Measurements from ENCODE around the gene TSGA10IP.

TSGA10IP gene

GRCh38 chr11:65918211-65919140 lies 26.8 kb upstream of the TSGA10IP start, which contains the start of gene C11orf68:
C11orf68 (minus strand) TSS chr11:65919062; CDS start chr11:65919031, 31 bp downstream.
- no peak for FAIRE-seq

GRCh38 chr11:65919141-65919572 lies 26.1 kb upstream of the TSGA10IP start, which contains the start of gene DRAP1:
DRAP1 (plus strand) TSS chr11:65919426; CDS start chr11:65919502, 76 bp downstream.
- FAIRE-seq = no peak

DNA sequence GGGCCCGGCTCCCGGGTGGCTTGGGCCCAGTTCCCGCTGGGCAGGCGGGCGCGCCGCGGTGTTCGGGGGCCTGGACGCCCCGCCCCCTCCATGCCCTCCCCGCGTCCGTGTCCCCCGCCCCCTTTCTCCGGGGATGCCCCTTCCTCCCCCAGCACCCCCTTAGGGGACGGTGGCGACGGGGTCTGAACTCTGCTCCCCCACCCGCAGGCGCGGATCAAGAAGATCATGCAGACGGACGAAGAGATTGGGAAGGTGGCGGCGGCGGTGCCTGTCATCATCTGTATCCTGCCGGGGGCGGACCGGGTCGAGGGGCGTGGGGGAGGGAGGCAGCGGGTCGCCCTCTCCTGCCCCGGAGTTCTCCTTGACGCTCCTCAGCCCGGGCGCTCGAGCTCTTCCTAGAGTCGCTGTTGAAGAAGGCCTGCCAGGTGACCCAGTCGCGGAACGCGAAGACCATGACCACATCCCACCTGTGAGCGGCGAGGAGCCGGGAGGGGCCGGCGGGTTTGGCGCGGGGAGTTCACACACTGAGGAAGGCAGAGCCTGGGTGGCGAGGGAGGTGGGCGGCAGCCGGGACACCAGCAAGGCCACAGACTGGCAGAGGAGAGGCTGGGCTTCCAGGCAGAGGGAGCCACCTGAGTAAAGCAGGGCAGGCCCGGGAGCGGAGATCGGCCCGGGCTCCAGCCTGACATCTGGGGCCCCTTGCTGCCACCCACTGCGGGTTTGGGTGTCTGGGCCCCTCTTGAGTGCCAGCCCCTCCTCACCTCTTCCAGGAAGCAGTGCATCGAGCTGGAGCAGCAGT lies 25.5 kb upstream of the TSGA10IP start:
- no peak for FAIRE-seq

- no peak for FAIRE-seq
These were observed 24.9 kb upstream of the TSGA10IP start for GRCh38 chr11:65920372-65920802.

DNA sequence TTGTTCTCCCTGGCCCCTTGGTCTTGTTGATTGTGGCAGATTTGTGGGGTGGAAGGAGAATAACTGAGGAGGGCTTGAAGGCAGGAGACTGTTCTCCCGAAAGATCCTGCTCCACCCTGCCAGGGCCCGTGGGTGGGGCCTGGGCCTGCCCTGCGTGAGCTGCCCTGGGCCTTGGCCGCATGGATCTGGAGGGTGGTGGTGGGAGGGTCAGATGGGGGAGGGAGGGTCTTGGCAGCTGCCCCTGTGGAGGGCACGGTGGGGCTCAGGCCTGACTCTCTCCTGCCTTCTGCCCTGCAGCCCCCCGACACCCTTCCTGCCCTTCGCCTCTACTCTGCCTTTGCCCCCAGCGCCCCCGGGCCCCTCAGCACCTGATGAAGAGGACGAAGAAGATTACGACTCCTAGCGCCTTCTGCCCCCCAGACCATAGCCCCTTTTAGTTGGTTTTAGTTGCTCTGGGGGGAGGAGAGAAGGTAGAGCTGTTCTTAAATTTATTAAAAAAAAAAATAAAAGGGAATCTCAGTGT lies 24.2 kb upstream of the TSGA10IP start:
- no peak for FAIRE-seq

- no peak for FAIRE-seq
These were observed 23.4 kb upstream of the TSGA10IP start for GRCh38 chr11:65921876-65922275.

GRCh38 chr11:65922565-65922964 lies 22.7 kb upstream of the TSGA10IP start:
- no peak for FAIRE-seq

- no peak for FAIRE-seq
These were observed 19.9 kb upstream of the TSGA10IP start for GRCh38 chr11:65925397-65925796.

DNA sequence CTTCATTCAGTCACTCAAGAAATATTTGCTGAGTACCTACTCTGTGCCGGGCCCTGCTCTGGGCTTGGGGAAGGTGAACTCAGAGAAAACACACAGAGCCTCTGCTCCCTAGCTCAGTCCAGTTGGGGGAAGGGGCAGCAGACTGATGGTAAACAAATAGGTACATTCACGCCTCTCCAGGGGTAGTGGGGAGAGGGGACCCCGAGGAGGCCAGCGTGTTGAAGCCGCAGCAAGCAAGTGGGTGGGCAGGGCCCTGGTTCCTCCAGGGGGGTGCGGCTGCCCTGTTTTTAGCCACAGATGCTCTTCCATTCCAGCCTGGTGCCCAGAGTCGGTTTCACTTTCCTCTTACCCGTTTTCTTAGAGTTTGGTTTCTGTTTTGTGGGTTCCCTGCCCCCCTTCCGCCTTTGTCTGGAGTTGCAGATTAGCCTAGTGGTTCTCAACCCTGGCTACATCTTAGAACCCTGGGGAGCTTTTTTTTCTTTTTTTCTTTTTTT lies 17.3 kb upstream of the TSGA10IP start:
- FAIRE-seq = no peak

GRCh38 chr11:65928667-65929066 lies 16.6 kb upstream of the TSGA10IP start:
- FAIRE-seq = no peak

- no peak for FAIRE-seq
These were observed 13.3 kb upstream of the TSGA10IP start for GRCh38 chr11:65931773-65932557.

DNA sequence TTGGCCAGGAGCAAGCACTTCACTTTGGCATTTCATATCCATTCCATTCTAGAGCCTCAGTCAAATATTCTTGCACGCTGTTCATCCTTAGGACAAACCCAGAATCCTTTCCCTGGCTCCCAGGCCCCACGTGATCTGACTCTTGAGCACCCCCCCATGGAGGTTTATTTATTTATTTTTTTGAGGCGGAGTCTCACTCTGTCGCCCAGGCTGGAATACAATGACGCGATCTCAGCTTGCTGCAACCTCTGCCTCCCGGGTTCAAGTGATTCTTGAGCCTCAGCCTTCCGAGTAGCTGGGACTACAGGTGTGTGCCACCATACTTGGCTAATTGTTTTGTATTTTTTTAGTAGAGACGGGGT lies 12.7 kb upstream of the TSGA10IP start:
- no peak for FAIRE-seq

DNA sequence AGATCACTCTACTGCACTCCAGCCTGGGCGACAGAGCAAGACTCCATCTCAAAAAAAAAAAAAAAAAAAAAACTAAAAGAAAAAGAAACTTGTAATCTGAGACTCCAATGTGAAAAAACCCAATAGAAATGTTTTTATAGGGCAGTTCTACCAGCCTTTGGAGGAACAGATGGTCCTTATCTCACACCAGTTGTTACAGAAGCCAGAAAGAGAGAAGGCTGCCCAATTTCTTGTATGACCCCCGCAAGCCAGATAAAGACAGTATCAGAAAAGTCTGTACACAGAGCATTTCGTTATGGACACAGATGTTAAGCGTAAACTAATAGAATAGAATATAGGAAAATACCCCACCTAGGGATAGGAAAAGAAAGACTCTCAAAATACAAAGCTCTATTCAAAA lies 11.3 kb upstream of the TSGA10IP start:
- FAIRE-seq = no peak

- no peak for FAIRE-seq
These were observed 7.5 kb upstream of the TSGA10IP start for GRCh38 chr11:65937766-65938165.

DNA sequence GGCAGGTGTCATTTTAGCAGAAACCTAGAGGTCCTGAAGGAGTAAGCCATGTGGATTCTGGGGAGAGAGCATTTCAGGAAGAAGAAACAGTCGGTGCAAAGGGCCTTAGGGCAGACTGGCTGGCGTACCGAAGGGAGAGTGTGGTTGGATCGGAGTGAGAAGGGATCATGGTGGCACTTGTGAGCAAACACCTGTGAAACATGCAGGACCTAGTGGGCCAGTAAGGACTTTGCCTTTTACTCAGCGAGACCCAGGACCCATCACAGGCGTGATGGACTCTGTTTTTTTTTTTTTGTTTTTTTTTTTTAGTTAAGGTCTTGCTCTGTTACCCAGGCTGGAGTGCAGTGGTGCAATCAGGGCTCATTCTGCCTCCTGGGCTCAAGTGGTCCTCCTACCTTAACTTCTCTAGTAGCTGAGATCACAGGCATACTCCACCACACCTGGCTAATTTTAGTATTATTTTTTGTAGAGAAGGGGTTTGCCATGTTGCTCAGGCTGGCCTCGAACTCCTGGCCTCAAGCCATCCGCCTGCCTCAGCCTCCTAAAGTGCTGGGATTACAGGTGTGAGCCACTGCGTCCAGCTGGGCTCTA lies 3.5 kb upstream of the TSGA10IP start:
- FAIRE-seq = no peak

- FAIRE-seq = no peak
These were observed 2.7 kb upstream of the TSGA10IP start for GRCh38 chr11:65942531-65942930.

DNA sequence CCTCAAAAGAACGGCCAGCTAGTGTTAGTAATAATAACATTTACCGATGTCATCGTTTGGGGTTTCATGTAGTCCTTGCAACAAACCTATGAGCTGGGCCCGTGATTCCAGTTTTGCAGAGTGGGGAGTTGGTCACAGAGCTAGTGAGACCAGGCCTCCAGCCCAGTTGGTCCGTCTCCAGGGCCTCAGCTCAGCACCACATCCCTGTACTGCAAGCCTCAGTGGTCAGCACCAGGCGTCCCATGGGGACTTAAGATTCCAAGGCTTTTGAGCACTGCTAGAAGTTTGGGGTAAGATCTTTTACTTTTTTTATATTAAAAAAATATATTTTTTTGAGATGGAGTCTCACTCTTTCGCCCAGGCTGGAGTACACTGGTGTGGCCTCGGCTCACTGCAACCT lies 1.1 kb upstream of the TSGA10IP start:
- no peak for FAIRE-seq

DNA sequence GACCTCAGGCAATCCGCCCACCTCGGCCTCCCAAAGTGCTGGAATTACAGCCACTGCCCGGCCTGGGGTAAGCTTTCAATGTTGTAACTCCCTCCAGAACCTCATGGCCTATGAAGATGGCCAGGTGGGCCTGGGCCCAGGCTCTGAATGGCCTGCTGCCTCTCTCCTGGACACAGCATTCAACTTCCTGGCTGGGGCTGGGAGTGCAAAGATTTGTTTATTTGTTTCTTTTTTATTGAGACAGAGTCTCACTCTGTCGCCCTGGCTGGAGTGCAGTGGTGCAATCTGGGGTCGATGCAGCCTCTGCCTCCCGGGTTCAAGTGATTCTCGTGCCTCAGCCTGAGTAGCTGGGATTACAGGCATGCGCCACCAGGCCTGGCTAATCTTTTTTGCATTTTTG lies 513 bp upstream of the TSGA10IP start:
- no peak for FAIRE-seq

- FAIRE-seq = no peak
These were observed 770 bp downstream of the TSGA10IP start for GRCh38 chr11:65945941-65946558.

- FAIRE-seq = no peak
These were observed 1.4 kb downstream of the TSGA10IP start for GRCh38 chr11:65946655-65947054.

GRCh38 chr11:65947133-65947532 lies 1.9 kb downstream of the TSGA10IP start:
- no peak for FAIRE-seq
